B cell (primary cell): Measurements from ENCODE around the gene NUDT19.
"Not testable (repeated sequence)": the region's sequence is repeated elsewhere in the genome, so short reads cannot be mapped to it uniquely, and the experiment has no call there.

Experiments used
- CTCF ChIP-seq: fragments of 200-600 bp; IDR thresholded peaks from one replicate; pipeline ENCODE4 v1.8.0; 2022; ENCODE audit warnings: antibody characterized with exemption, mild to moderate bottlenecking
- EZH2 ChIP-seq: IDR thresholded peaks from 2 replicates; pipeline ENCODE4 v1.6.1; 2012; ENCODE audit warnings: borderline replicate concordance, low read depth, mild to moderate bottlenecking, moderate library complexity, low read length; ENCODE audit not compliant: insufficient read depth, poor library complexity, severe bottlenecking

DNA sequence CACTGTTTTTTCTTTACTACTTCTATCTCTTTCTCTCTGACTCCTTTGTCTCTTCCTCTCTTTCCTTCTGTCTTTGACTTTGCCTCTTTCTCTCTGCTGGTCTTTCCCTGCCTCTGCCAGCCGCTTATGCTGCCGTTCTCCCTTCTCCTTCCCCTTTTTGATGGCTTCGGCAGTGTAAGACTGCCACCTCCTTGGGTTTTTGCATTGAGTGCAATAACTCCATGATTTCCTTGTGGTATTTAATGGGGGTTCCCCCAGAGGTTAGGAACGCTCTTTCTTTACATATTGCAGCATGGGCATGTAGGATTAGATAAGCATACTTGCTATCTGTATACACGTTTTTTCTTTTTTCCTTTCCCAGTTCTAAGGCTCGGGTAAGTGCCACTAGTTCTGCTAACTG is 3.9 kb downstream of the NUDT19 start:
- not testable (repeated sequence) for TF ChIP-seq CTCF, EZH2
